HG03457 (cell line): ENCODE data around the gene HERPUD1.
"Not testable (repeated sequence)": the region's sequence is repeated elsewhere in the genome, so short reads cannot be mapped to it uniquely, and the experiment has no call there.

Source experiments
- ATAC-seq: cut with Tn5 transposase; IDR thresholded peaks from one replicate; pipeline ENCODE4 v1.9.1; 2021; ENCODE audit warnings: moderate number of reproducible peaks; ENCODE audit not compliant: unreplicated experiment

The HERPUD1 gene

DNA sequence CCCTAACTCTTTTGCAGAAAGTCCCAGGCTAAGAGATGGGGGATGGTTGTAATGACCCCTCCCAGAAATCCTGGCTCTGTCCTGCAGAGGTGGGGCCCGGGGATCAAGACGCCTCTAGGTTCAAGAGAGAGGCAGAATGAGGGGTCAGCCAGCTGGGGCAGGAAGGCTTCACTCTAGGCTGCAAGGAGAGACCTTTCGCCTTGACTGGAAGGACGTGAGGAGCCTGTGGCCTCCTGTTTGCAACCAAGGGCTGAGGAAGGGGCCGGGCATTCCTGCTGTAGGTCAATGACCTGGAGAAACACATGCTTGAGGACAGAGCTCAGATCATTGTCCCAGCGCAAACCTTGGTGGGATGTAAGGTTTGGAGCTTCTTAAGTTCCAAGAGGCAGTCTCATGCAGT is 21.1 kb downstream of the HERPUD1 start:
- ATAC-seq, result no peak

- ATAC-seq, result no peak
Measured at GRCh38 chr16:56956076-56956475, 24.1 kb downstream of the HERPUD1 start.

DNA sequence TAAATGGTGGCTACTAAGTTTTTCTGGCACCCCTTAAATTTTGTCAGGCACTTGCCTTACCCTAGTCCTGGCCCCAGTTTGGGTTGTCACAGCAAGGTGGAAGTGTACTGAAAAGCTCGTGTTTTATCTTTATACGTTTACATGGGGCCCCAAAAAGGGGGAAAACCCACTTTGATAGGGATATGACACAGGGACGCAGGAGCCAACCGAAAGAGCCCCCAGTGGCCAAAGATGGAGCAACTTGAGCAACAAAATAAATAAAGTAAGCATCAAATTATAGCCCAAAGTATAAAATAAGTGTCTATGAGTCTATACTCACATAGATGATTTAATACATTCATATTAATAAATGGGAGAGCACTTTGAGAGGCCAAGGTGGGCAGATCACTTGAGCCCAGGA is 24.8 kb downstream of the HERPUD1 start:
- no peak for ATAC-seq

DNA sequence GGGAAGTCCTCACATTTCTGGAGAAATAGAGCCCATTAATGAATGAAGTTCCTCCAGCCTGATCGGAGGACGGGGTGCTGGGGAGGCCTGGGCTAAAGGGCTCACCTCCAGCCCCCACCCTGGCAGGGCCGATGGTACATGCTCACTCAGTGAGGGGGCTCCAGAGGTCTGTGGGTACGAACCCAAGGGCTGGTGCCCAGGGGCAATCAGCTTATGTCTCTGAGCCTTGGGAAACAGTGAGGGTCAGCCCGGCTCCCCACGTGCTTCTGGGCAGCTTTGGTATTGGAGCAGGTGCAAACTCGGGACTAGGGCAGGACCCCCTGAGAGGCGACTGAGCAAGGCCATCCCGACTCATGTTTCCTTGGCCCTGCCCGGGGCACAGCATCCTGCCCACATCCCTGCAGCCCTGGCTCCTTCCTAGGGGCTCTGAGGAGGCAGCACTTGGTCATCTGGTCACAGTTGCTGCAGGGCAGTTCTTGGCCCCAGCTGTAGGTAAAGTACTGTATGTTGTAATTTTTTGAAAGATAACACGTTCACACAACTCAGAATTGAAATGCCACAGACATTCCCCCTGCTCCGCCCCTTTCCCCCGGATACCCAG is 28.8 kb downstream of the HERPUD1 start:
- ATAC-seq, result no peak

- no peak for ATAC-seq
Measured at GRCh38 chr16:56961386-56961785, 29.4 kb downstream of the HERPUD1 start.

DNA sequence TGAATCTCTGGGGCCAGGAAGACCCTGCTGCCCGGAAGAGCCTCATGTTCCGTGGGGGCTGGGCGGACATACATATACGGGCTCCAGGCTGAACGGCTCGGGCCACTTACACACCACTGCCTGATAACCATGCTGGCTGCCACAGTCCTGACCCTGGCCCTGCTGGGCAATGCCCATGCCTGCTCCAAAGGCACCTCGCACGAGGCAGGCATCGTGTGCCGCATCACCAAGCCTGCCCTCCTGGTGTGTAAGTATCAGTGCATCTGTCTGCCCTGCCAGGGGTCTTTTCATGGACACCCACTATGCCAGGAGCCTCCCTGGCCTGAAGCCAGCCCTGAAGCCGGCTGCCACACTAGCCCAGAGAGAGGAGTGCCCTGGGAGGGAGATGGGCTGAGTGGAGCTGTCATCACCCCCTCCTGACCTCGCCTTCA is 29.9 kb downstream of the HERPUD1 start, which contains the start of gene CETP:
TSS of gene CETP (plus strand) at position 100 of the 431 bp plus-strand sequence. CDS start at position 130, 30 bp downstream.
- ATAC-seq, result no peak

GRCh38 chr16:56964243-56965148 is 32.6 kb downstream of the HERPUD1 start:
- ATAC-seq, result no peak

DNA sequence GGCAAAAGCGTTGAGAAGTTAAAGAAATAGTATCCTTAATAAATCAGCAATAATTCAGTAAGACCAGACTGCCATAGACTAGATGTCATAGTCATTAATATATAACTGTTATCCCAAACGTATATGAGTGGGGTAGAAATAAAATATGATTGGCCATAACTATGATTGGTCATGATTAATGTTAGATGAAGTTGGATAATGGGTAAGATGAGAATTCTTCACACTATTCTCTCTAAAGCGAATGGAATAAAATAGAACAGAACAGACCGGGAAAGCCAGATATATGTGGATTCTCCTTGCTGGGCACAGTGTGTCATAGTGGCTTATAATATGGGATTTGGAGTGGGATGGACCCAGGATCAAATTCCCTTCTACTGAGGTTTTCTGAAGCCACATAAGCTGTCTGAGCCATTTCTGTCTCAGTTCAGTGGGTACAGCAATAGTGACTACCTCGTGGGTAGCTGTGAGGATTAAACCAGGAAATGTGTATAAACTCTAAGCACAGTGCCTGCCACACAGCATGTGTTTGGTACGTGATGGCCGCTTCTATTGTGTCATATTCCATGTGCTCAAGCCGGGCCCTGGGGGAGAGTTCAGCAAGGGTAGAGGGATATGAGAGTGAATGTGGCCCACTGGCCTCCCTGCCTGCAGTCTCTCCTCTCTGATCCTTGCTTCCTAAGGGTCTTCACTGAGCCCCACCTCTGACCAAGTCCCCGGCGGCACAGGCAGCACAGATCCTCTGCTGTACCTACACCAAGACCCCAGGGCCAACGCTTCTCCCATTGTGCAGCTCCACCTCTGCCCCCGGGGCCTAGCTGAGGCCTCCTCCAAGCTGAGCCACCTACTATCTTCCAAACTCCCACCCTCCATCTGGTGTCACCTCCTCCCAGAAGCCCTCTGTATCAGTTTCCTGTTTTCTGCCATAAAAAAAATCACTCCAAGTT is 33.5 kb downstream of the HERPUD1 start:
- ATAC-seq, result no peak

DNA sequence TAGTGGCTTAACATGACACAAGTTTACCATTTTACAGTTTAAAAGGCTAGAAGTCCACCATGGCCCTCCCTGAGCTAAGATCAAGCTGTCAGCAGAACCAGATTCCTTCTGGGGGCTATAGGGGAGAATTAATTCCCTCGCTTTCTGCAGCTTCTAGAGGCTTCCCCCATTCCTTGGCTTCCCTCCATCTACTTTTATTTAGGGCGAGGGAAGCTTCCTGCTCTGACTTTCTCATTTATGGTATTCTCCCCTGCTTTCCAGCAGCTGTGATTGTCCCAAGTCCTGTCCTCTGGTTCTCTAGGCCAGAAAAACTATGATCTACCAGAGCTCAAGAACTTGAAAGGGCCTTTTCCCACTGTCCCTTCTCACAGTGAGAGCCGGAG is 34.1 kb downstream of the HERPUD1 start:
- ATAC-seq, result no peak

GRCh38 chr16:56967733-56968132 is 35.8 kb downstream of the HERPUD1 start:
- no peak for ATAC-seq

- ATAC-seq, result no peak
Measured at GRCh38 chr16:56969769-56970168, 37.8 kb downstream of the HERPUD1 start.

GRCh38 chr16:56970934-56971767 is 39.2 kb downstream of the HERPUD1 start:
- peak; percentile 60 for ATAC-seq

DNA sequence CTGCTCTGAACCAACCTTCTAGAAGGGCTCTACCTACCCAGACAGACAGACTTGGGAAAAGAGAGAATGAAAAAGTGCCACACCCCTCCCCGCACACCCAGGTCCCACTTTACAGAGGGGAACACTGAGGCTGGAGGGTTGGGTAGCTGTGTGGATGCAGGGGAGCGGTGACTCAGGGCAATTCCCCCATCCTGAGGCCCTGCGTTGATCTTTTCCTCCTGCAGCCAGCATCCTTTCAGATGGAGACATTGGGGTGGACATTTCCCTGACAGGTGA is 39.8 kb downstream of the HERPUD1 start:
- no peak for ATAC-seq

DNA sequence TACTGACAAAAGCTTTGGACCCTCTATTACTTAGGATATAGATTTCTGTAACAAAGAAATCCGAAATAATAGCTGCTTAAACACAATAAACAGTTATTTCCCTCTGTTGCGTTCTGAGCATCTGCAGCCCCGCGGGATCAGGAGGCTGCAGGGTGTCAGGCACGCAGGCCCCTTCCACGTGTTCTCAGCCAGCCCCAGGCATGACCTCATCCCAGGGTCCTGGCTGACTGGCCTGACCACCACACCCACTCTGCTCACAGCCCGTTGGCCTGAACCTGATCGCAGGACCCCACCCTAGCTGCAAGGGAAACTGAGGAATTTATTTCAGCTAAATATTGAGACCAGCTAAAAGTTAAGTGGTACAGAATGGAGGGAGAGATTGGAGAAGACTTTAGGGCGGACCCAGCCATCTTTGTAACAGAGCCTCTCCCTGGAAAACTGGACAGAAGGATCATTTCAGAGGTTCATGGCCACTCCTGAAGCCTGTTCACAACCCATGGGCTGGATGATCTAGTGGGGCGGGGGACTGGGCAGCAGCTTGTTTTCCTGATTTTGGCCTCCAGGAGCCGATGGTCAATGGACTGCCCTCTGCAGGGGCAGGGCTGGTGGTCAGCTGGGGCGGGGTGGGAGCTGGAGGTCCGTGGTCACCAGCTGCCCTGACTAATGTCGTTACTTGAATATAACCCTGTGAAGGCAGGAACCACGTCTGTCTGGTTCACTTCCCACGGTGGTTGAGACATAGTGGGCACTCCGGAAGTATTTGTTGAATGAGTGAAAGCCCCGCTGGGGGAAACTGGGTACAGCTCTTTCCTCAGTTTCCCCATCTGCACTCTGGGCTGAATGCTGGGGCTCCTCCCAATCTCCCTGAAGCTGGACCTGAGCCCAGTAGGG is 40.7 kb downstream of the HERPUD1 start:
- no peak for ATAC-seq

GRCh38 chr16:56973294-56973689 is 41.4 kb downstream of the HERPUD1 start:
- ATAC-seq, result no peak

- not testable (repeated sequence) for ATAC-seq
Measured at GRCh38 chr16:56973899-56974298, 42.0 kb downstream of the HERPUD1 start.

DNA sequence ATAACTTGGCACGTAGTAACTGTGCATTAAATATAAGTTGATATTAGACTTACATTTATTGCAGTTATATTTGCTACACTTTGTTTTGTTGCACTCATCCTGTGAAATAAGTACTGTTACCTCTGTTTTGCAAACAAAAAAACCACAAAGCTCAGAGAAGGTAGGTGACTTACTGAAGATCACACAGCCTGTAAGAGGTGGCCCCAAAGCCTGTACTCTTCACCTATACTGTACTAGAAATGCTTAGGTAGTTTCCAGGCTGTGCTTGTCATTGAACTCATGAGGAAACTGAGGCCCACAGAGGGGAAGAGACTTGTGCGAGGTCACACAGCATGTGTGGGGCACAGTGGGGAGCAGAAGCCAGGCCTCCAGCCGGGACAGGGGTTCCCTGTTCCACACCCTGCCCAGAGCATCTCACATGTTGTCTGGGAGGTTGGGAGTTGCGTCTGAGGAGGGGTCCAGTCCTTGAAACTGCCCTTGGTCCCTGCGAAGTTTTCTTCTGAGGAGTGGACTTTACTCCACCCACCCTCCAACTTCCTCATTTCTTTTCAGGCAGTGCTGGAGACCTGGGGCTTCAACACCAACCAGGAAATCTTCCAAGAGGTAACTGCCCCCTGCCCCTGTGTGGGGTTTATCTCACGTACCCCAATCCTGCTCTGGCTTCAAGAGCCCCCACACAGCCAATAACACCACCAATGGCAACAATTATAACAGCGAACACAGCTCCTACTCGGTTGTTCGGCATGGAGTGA is 42.8 kb downstream of the HERPUD1 start:
- no peak for ATAC-seq

DNA sequence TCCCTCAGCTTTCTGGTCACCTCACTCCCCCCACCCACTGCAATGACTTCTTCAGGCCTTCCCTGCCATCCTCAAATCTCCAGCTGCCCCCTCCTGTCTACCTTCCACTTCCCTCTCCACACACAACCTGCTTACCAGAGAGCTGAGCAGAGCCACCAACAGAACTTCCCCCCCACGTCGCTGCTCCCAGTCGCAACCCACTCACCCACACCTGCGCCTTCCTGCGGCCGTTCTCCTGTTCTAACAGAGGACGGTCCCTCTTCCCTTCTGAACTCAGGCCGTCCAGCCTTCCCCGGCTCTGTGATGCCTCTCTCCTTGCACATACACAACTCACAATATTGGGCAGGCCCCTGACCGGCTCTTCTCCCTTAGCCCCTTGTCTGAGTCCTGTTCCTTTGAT is 43.8 kb downstream of the HERPUD1 start:
- no peak for ATAC-seq

DNA sequence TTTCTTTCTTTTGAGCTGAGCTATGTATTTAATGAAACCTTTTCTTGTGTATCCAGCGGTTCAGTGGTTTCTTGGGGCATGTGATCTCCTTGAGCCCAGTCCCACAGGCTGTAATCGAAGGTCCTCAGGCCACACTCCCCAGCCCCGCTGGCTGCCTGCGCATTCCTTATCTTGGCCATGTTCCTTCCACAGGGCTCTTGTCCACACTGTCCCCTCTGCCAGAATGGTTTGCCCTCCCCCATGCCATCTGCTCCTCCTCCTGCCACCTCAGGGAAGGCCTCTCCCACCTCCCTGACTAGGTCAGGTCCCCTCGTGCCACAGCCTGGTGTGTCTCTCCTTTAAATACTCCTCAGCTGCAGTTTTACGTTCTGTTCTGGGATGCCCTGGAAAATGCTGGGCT is 45.3 kb downstream of the HERPUD1 start:
- no peak for ATAC-seq
